H9 (cell line): ENCODE results near the gene KRTAP21-3. TPM values are rescaled to one million over a fixed set of nuclear protein-coding genes. Genes with fewer than 3 reads are reported as not detected.

Experiments used
- DNase-seq: peaks from one replicate; pipeline ENCODE4 v3.0.0-alpha.2; 2017
- H2AFZ ChIP-seq: one replicate; pipeline ENCODE4 v1.6.1; 2013; ENCODE audit warnings: mild to moderate bottlenecking, low read length, control low read depth, moderate library complexity
- H2AK5ac ChIP-seq: 2 replicates; pipeline ENCODE4 v1.6.1; 2013; ENCODE audit warnings: low read length, control low read depth, mixed read lengths; ENCODE audit not compliant: insufficient read length
- H2BK120ac ChIP-seq: one replicate; pipeline ENCODE4 v1.6.1; 2013; ENCODE audit warnings: low read depth, mild to moderate bottlenecking, low read length, control low read depth, inconsistent platforms; ENCODE audit not compliant: poor library complexity, severe bottlenecking
- H2BK12ac ChIP-seq: 2 replicates; pipeline ENCODE4 v1.6.1; 2013; ENCODE audit warnings: low read length, control low read depth, mixed read lengths, low read depth; ENCODE audit not compliant: insufficient read length
- H2BK15ac ChIP-seq: 2 replicates; pipeline ENCODE4 v1.6.1; 2013; ENCODE audit warnings: low read depth, low read length, control low read depth
- H2BK20ac ChIP-seq: one replicate; pipeline ENCODE4 v1.6.1; 2013; ENCODE audit warnings: low read depth, mild to moderate bottlenecking, low read length, control low read depth, inconsistent platforms; ENCODE audit not compliant: poor library complexity, severe bottlenecking
- H2BK5ac ChIP-seq: 2 replicates; pipeline ENCODE4 v1.6.1; 2013; ENCODE audit warnings: low read length, control low read depth, mixed read lengths; ENCODE audit not compliant: insufficient read length
- H3K14ac ChIP-seq: 2 replicates; pipeline ENCODE4 v1.6.1; 2013; ENCODE audit warnings: low read length, control low read depth; ENCODE audit not compliant: insufficient read depth
- H3K18ac ChIP-seq: 2 replicates; pipeline ENCODE4 v1.6.1; 2013; ENCODE audit warnings: low read depth, mild to moderate bottlenecking, mixed read lengths, low read length, control low read depth; ENCODE audit not compliant: insufficient read length
- H3K23ac ChIP-seq: 2 replicates; pipeline ENCODE4 v1.6.1; 2013; ENCODE audit warnings: low read length, control low read depth, mixed read lengths, low read depth; ENCODE audit not compliant: insufficient read length
- H3K23me2 ChIP-seq: 2 replicates; pipeline ENCODE4 v1.6.1; 2013; ENCODE audit warnings: low read depth, mild to moderate bottlenecking, mixed read lengths, low read length, control low read depth; ENCODE audit not compliant: insufficient read length, poor library complexity, severe bottlenecking
- H3K27ac ChIP-seq: 2 replicates; pipeline ENCODE4 v1.5.1; 2013; ENCODE audit warnings: low read length, control low read depth, mixed read lengths, low read depth; ENCODE audit not compliant: insufficient read length
- H3K27me3 ChIP-seq: 2 replicates; pipeline ENCODE4 v1.6.1; 2013; ENCODE audit warnings: low read length, control low read depth, inconsistent platforms; ENCODE audit not compliant: insufficient read depth
- H3K4ac ChIP-seq: 2 replicates; pipeline ENCODE4 v1.6.1; 2013; ENCODE audit warnings: low read depth, mild to moderate bottlenecking, control low read depth, inconsistent platforms, low read length, moderate library complexity
- H3K4me1 ChIP-seq: 2 replicates; pipeline ENCODE4 v1.6.1; 2013; ENCODE audit warnings: low read length, control low read depth, inconsistent platforms; ENCODE audit not compliant: insufficient read depth
- H3K4me2 ChIP-seq: 2 replicates; pipeline ENCODE4 v1.6.1; 2013; ENCODE audit warnings: low read length, control low read depth, mixed read lengths; ENCODE audit not compliant: insufficient read length, insufficient read depth
- H3K56ac ChIP-seq: 2 replicates; pipeline ENCODE4 v1.6.1; 2013; ENCODE audit warnings: low read depth, mild to moderate bottlenecking, mixed read lengths, low read length, control low read depth; ENCODE audit not compliant: insufficient read length
- H3K79me1 ChIP-seq: 2 replicates; pipeline ENCODE4 v1.6.1; 2013; ENCODE audit warnings: low read depth, mild to moderate bottlenecking, moderate library complexity, low read length, control low read depth, inconsistent platforms; ENCODE audit not compliant: insufficient read depth, poor library complexity, severe bottlenecking
- H3K79me2 ChIP-seq: 2 replicates; pipeline ENCODE4 v1.6.1; 2013; ENCODE audit warnings: low read length, control low read depth, inconsistent platforms; ENCODE audit not compliant: insufficient read depth
- H3K9ac ChIP-seq: 2 replicates; pipeline ENCODE4 v1.6.1; 2013; ENCODE audit warnings: low read length, control low read depth, mixed read lengths; ENCODE audit not compliant: insufficient read length; ENCODE audit errors: extremely low read depth
- H3K9me3 ChIP-seq: one replicate; pipeline ENCODE4 v1.6.1; 2013; ENCODE audit warnings: low read depth, low read length, inconsistent platforms; ENCODE audit not compliant: control insufficient read depth
- H3T11ph ChIP-seq: one replicate; pipeline ENCODE4 v1.6.1; 2013; ENCODE audit warnings: mild to moderate bottlenecking, low read length, control low read depth, inconsistent platforms
- H4K20me1 ChIP-seq: one replicate; pipeline ENCODE4 v1.6.1; 2013; ENCODE audit not compliant: control insufficient read depth, insufficient read length, insufficient read depth
- H4K5ac ChIP-seq: 2 replicates; pipeline ENCODE4 v1.6.1; 2013; ENCODE audit warnings: low read depth, mild to moderate bottlenecking, mixed read lengths, low read length, control low read depth; ENCODE audit not compliant: insufficient read length
- H4K8ac ChIP-seq: replicated peaks from 2 replicates; pipeline ENCODE4 v1.6.1; 2013; ENCODE audit warnings: low read length, control low read depth, mixed read lengths, low read depth; ENCODE audit not compliant: insufficient read length
- H4K91ac ChIP-seq: 2 replicates; pipeline ENCODE4 v1.6.1; 2013; ENCODE audit warnings: low read depth, mild to moderate bottlenecking, moderate library complexity, mixed read lengths, low read length, control low read depth; ENCODE audit not compliant: insufficient read length
- H3K27ac Mint-ChIP-seq, 3 experiments: 2 replicates in 2 of 3; 3 replicates in 1 of 3; pipeline ENCODE4 v1.8.0; 2020 to 2021; ENCODE audit warnings: mixed read lengths in 3 of 3, mild to moderate bottlenecking in 1 of 3, moderate library complexity in 1 of 3
- H3K27me3 Mint-ChIP-seq: 2 replicates; pipeline ENCODE4 v1.8.0; 2021; ENCODE audit warnings: low read depth, mild to moderate bottlenecking, moderate library complexity, mixed read lengths
- H3K36me3 Mint-ChIP-seq, 3 experiments: 2 replicates in 2 of 3; 3 replicates in 1 of 3; pipeline ENCODE4 v1.8.0; 2020 to 2021; ENCODE audit warnings: low read depth in 3 of 3, mixed read lengths in 3 of 3; ENCODE audit not compliant: insufficient read depth in 1 of 3
- H3K4me1 Mint-ChIP-seq, 2 experiments: 2 replicates each; pipeline ENCODE4 v1.8.0; 2020; ENCODE audit warnings: mixed read lengths in 2 of 2
- H3K4me3 Mint-ChIP-seq, 2 experiments: 2 replicates in 1 of 2; 3 replicates in 1 of 2; pipeline ENCODE4 v1.8.0; 2020 to 2021; ENCODE audit warnings: mild to moderate bottlenecking in 2 of 2, mixed read lengths in 2 of 2, moderate library complexity in 1 of 2
- H3K9me3 Mint-ChIP-seq, 2 experiments: 2 replicates in 1 of 2; 3 replicates in 1 of 2; pipeline ENCODE4 v1.8.0; 2020; ENCODE audit warnings: mild to moderate bottlenecking in 2 of 2, mixed read lengths in 2 of 2, moderate library complexity in 1 of 2
- CTCF ChIP-seq: fragments of 200-600 bp; sonication (generic); conservative IDR thresholded peaks from 3 replicates; pipeline ENCODE4 v1.8.0; 2021; ENCODE audit warnings: antibody characterized with exemption, mild to moderate bottlenecking
- WGBS: extraction: QIAGEN DNeasy Blood & Tissue Kit; methylation state at CpG from one replicate; pipeline ENCODE4 v1.1.7; 2013; ENCODE audit warnings: missing lambda C conversion rate, low lambda C conversion rate, mixed read lengths; ENCODE audit not compliant: insufficient read length; ENCODE audit errors: extremely low coverage; 5-methylcytosine and 5-hydroxymethylcytosine counted together
- total RNA-seq: library from RNA; stranded (reverse); gene quantifications from 2 replicates; pipeline ENCODE4 v1.2.1, GENCODE V29; 2021

Gene KRTAP21-3
- total RNA-seq, 1 experiment from 2014 or later = not detected

GRCh38 chr21:30717105-30717504 is 1.5 kb downstream of the KRTAP21-3 start:
- Mint-ChIP-seq H3K4me1 (no peaks in the 10 kb centered on the region), H3K27me3 (no peaks in the 10 kb centered on the region), H3K9me3 (peaks cover 3 to 17% of the 10 kb centered on the region in 2 experiments), H3K4me3 (no peak overlapping the region), H3K36me3 (peaks cover 0 to 18% (median 0%) of the 10 kb centered on the region in 3 experiments; a peak in 3 of 7 replicates), H3K27ac (no peak overlapping the region)
- H2AK5ac ChIP-seq = no peak overlapping the region
- no peak overlapping the region for H3K23ac ChIP-seq
- no peak overlapping the region for H3K9ac ChIP-seq
- no peak overlapping the region for H3K4me2 ChIP-seq
- no peak overlapping the region for H4K5ac ChIP-seq
- no peaks in the 10 kb centered on the region for H3K27me3 ChIP-seq
- no CpG with 5 or more reads among the region's 2 CpGs for WGBS
- H3K9me3 ChIP-seq = no peaks in the 10 kb centered on the region
- no peaks in the 10 kb centered on the region for H3K79me1 ChIP-seq
- DNase-seq = no peak
- H3K23me2 ChIP-seq = no peaks in the 10 kb centered on the region
- no peak overlapping the region for H2AFZ ChIP-seq
- no peak overlapping the region for H4K8ac ChIP-seq
- H3K14ac ChIP-seq = no peak overlapping the region
- no peak overlapping the region for H4K91ac ChIP-seq
- no peak overlapping the region for H2BK20ac ChIP-seq
- no peak overlapping the region for H3T11ph ChIP-seq
- H2BK12ac ChIP-seq = no peak overlapping the region
- TF ChIP-seq CTCF = no peak
- no peak overlapping the region for H3K56ac ChIP-seq
- no peak overlapping the region for H2BK120ac ChIP-seq
- H3K4me1 ChIP-seq = no peaks in the 10 kb centered on the region
- no peak overlapping the region for H2BK15ac ChIP-seq
- no peak overlapping the region for H3K18ac ChIP-seq
- H3K79me2 ChIP-seq = no peaks in the 10 kb centered on the region
- H4K20me1 ChIP-seq = no peaks in the 10 kb centered on the region
- H3K27ac ChIP-seq = no peak overlapping the region
- H2BK5ac ChIP-seq = no peak overlapping the region
- no peak overlapping the region for H3K4ac ChIP-seq
